GM12878 (cell line): ENCODE data around the gene MEIS2. TPM values are rescaled to one million over a fixed set of nuclear protein-coding genes. Genes with fewer than 3 reads are reported as not detected.

Experiments
- E4F1 ChIP-seq: fragments of 450-650 bp; IDR thresholded peaks from 2 replicates; pipeline ENCODE4 v1.6.1; 2018; ENCODE audit warnings: borderline replicate concordance, mild to moderate bottlenecking; ENCODE audit not compliant: partially characterized antibody
- ELK1 ChIP-seq: IDR thresholded peaks from 2 replicates; pipeline ENCODE4 v1.6.1; 2012; ENCODE audit warnings: low read depth, low read length, improper control_type of control experiment
- IRF5 ChIP-seq: fragments of 450-650 bp; IDR thresholded peaks from 2 replicates; pipeline ENCODE4 v1.6.1; 2017; ENCODE audit warnings: borderline replicate concordance
- JUNB ChIP-seq: IDR thresholded peaks from 2 replicates; pipeline ENCODE4 v1.6.1; 2016; ENCODE audit warnings: antibody characterized with exemption, mild to moderate bottlenecking
- MAX ChIP-seq: IDR thresholded peaks from 2 replicates; pipeline ENCODE4 v1.6.1; 2012; ENCODE audit warnings: low read depth, low read length, improper control_type of control experiment
- MXI1 ChIP-seq: fragments of 150-350 bp; IDR thresholded peaks from 2 replicates; pipeline ENCODE4 v1.6.1; 2011; ENCODE audit warnings: low read depth, mild to moderate bottlenecking, inconsistent platforms, low read length, improper control_type of control experiment
- NR2C2 ChIP-seq: IDR thresholded peaks from 2 replicates; pipeline ENCODE4 v1.6.1; 2011; ENCODE audit warnings: borderline replicate concordance, low read depth; ENCODE audit not compliant: control insufficient read depth, insufficient read length
- NRF1 ChIP-seq: conservative IDR thresholded peaks from 2 replicates; pipeline ENCODE4 v1.6.1; 2011; ENCODE audit warnings: mild to moderate bottlenecking, low read depth, low read length, improper control_type of control experiment
- PML ChIP-seq: IDR thresholded peaks from 2 replicates; pipeline ENCODE4 v1.6.1; 2012; ENCODE audit warnings: low read length, inconsistent platforms
- POLR2AphosphoS5 ChIP-seq: IDR thresholded peaks from 2 replicates; pipeline ENCODE4 v1.6.1; 2011; ENCODE audit warnings: mild to moderate bottlenecking, low read length, inconsistent platforms
- PRDM15 ChIP-seq: fragments of 450-650 bp; formaldehyde crosslinking; IDR thresholded peaks from 2 replicates; pipeline ENCODE4 v1.4.0; 2020; ENCODE audit warnings: mild to moderate bottlenecking, moderate library complexity
- SIN3A ChIP-seq: IDR thresholded peaks from 2 replicates; pipeline ENCODE4 v1.6.1; 2012; ENCODE audit warnings: low read depth, low read length, improper control_type of control experiment
- SMARCA5 ChIP-seq: fragments of 450-650 bp; IDR thresholded peaks from 2 replicates; pipeline ENCODE4 v1.6.1; 2017; ENCODE audit warnings: mild to moderate bottlenecking
- SMC3 ChIP-seq: IDR thresholded peaks from 2 replicates; pipeline ENCODE4 v1.6.1; 2011; ENCODE audit warnings: low read length, improper control_type of control experiment, borderline replicate concordance
- SPI1 ChIP-seq: IDR thresholded peaks from 2 replicates; pipeline ENCODE4 v1.6.1; 2011; ENCODE audit warnings: low read depth, mild to moderate bottlenecking, low read length, moderate library complexity, borderline replicate concordance; ENCODE audit not compliant: insufficient read depth
- SREBF1 ChIP-seq: IDR thresholded peaks from 2 replicates; pipeline ENCODE4 v1.6.1; 2012; ENCODE audit warnings: mild to moderate bottlenecking, low read length
- SRF ChIP-seq, 2 experiments: IDR thresholded peaks; 2 replicates each; pipeline ENCODE4 v1.6.1; 2011; ENCODE audit warnings: low read depth in 2 of 2, low read length in 2 of 2, mild to moderate bottlenecking in 1 of 2, moderate library complexity in 1 of 2
- YY1 ChIP-seq: IDR thresholded peaks from 2 replicates; pipeline ENCODE4 v1.6.1; 2011; ENCODE audit warnings: low read depth, mild to moderate bottlenecking, low read length
- ZNF24 ChIP-seq: fragments of 450-650 bp; IDR thresholded peaks from 2 replicates; pipeline ENCODE4 v1.6.1; 2017; ENCODE audit warnings: antibody characterized with exemption, mild to moderate bottlenecking
- ZNF384 ChIP-seq: IDR thresholded peaks from 2 replicates; pipeline ENCODE4 v1.6.1; 2012; ENCODE audit warnings: low read depth, mild to moderate bottlenecking, low read length, improper control_type of control experiment, borderline replicate concordance
- ZZZ3 ChIP-seq: IDR thresholded peaks from 2 replicates; pipeline ENCODE4 v1.6.1; 2011; ENCODE audit warnings: low read depth; ENCODE audit not compliant: control insufficient read depth, insufficient read length
- polyA plus RNA-seq, 11 experiments: library from polyadenylated mRNA; depleted of rRNA in 4 of 11; unstranded in 6 of 11; stranded (reverse) in 5 of 11; fragments of >200 nt; fragmentation: Nextera tagmentation in 4 of 11; fragmentation: Illumina TruSeq in 1 of 11; extraction: Ambion mirVana in 4 of 11; extraction: Trizol in 1 of 11; gene quantifications; 1 replicate in 1 of 11; 2 replicates in 10 of 11; pipeline versions ENCODE4 v1.2.1 to v1.2.3, GENCODE V29; 2011 to 2016; ENCODE audit warnings: inconsistent platforms in 2 of 11, missing spikeins in 2 of 11, low read depth in 1 of 11
- total RNA-seq, 4 experiments: library from RNA; depleted of rRNA in 3 of 4; stranded (reverse); fragments of >200 nt in 3 of 4; fragmentation: Illumina TruSeq in 1 of 4; extraction: Trizol in 1 of 4; gene quantifications; 2 replicates each; pipeline versions ENCODE4 v1.2.1 to v1.2.3, GENCODE V29; 2013 to 2021

The MEIS2 gene
- total and polyA plus RNA-seq, 10 of the 15 experiments (the other 5 are each of a cell fraction or from before 2014, with no cell fraction given): 9.2 to 54.0 (median 20.4) TPM

- no peak for TF ChIP-seq MAX
- TF ChIP-seq JUNB: no peak
- TF ChIP-seq ZZZ3: no peak
- no peak for TF ChIP-seq ELK1
- no peak for TF ChIP-seq PRDM15 (CRISPR knock-in tag)
- no peak for TF ChIP-seq SRF (IDR thresholded peaks at IDR 0.05; ENCODE audit: low read depth in 2 of 2, low read length in 2 of 2)
- TF ChIP-seq ZNF24: peak; percentile 42; the same call in 1 of the 2 replicates
- no peak for TF ChIP-seq SIN3A
- peak; percentile 97 for TF ChIP-seq SMC3
- no peak for TF ChIP-seq NR2C2
- no peak for TF ChIP-seq IRF5
- no peak for TF ChIP-seq SREBF1
- TF ChIP-seq E4F1: no peak
- no peak for TF ChIP-seq MXI1
- TF ChIP-seq PML: no peak
- no peak for TF ChIP-seq ZNF384
- TF ChIP-seq POLR2AphosphoS5: no peak
- no peak for TF ChIP-seq SPI1
- no peak for TF ChIP-seq NRF1
- TF ChIP-seq SMARCA5: peak; percentile 41; the same call in 1 of the 2 replicates
- TF ChIP-seq YY1: peak; percentile 69; the same call in 1 of the 2 replicates
- TF ChIP-seq, all 136 proteins: peak for 10
Measured at GRCh38 chr15:36883713-36884517, 216.4 kb downstream of the MEIS2 start (continued).
